Uterus (tissue), 4 donors: ENCODE data around the gene ITPKC. TPM values are rescaled to one million over a fixed set of nuclear protein-coding genes. Genes with fewer than 3 reads are reported as not detected.

Experiments used
- DNase-seq, 2 donors: peaks; one replicate each; pipeline ENCODE4 v3.0.0-alpha.2; 2019 to 2020
- H3K27ac ChIP-seq, 2 donors: fragments of 200-600 bp; sonication (generic); 1 replicate in 1 of 2; 2 replicates in 1 of 2; pipeline ENCODE4 v1.5.1; 2016 to 2018
- H3K27me3 ChIP-seq, 2 donors: fragments of 200-600 bp; sonication (generic); one replicate each; pipeline ENCODE4 v1.5.1; 2018 to 2019; ENCODE audit warnings: control low read depth in 1 of 2
- H3K36me3 ChIP-seq, 2 donors: fragments of 200-600 bp; sonication (generic); one replicate each; pipeline ENCODE4 v1.5.1; 2019; ENCODE audit warnings: control low read depth in 1 of 2
- H3K4me1 ChIP-seq, 2 donors: fragments of 200-600 bp; sonication (generic); one replicate each; pipeline ENCODE4 v1.5.1; 2018 to 2019; ENCODE audit warnings: control low read depth in 1 of 2
- H3K4me3 ChIP-seq, 2 donors: fragments of 200-600 bp; sonication (generic); 1 replicate in 1 of 2; 2 replicates in 1 of 2; pipeline ENCODE4 v1.5.1; 2018 to 2019; ENCODE audit warnings: mild to moderate bottlenecking in 1 of 2
- H3K9me3 ChIP-seq, 2 donors: fragments of 200-600 bp; sonication (generic); one replicate each; pipeline ENCODE4 v1.5.1; 2019; ENCODE audit warnings: control low read depth in 1 of 2
- CTCF ChIP-seq, 4 experiments: fragments of 200-600 bp in 2 of 4; fragments of 450-650 bp in 2 of 4; sonication (generic) in 2 of 4; IDR thresholded peaks; one replicate each; pipeline ENCODE4 v1.5.1; 2016 to 2019; ENCODE audit warnings: antibody characterized with exemption in 4 of 4, mild to moderate bottlenecking in 2 of 4, moderate library complexity in 1 of 4
- POLR2A ChIP-seq, 2 donors: fragments of 450-650 bp; IDR thresholded peaks; one replicate each; pipeline ENCODE4 v1.6.1; 2016; ENCODE audit warnings: antibody characterized with exemption in 2 of 2, mild to moderate bottlenecking in 1 of 2, moderate library complexity in 1 of 2
- intact Hi-C: fragments of 100-400 bp; cut with DNase I; formaldehyde crosslinking; loops from one replicate; pipeline ENCODE4 v1.15.1; 2023; ENCODE audit warnings: low total_unique reads
- total RNA-seq, 4 donors: library from RNA; depleted of rRNA in 3 of 4; stranded (reverse); fragments of >200 nt in 3 of 4; gene quantifications; one replicate each; pipeline versions ENCODE4 v1.1.0 to v1.2.4, GENCODE V29; 2014 to 2023
- donor health status: DM: yes; HTN: yes; CAD: no.

ITPKC gene
- total RNA-seq, 4 donors from 2014 or later: 14.4 to 41.5 (median 22.8) TPM

GRCh38 chr19:40735013-40735771 lies 18.3 kb downstream of the ITPKC start:
- Histone ChIP-seq H3K27me3 (no peaks in the 10 kb centered on the region), H3K9me3 (no peaks in the 10 kb centered on the region), H3K4me3 (no peak overlapping the region), H3K36me3 (no peaks in the 10 kb centered on the region), H3K27ac (no peak overlapping the region), H3K4me1 (no peaks in the 10 kb centered on the region)
- intact Hi-C loops: no loop called here
- TF ChIP-seq POLR2A (IDR thresholded peaks at IDR 0.05): no peak
- no peak for TF ChIP-seq CTCF (IDR thresholded peaks at IDR 0.05)
- DNase-seq: no peak

- no peak overlapping the region for H3K27ac ChIP-seq
- H3K9me3 ChIP-seq: no peaks in the 10 kb centered on the region
- no peaks in the 10 kb centered on the region for H3K36me3 ChIP-seq
- intact Hi-C loops: no loop called here
- H3K4me3 ChIP-seq: no peak overlapping the region
- no peaks in the 10 kb centered on the region for H3K27me3 ChIP-seq
- no peak for DNase-seq
- TF ChIP-seq POLR2A (IDR thresholded peaks at IDR 0.05) (no peak), CTCF (IDR thresholded peaks at IDR 0.05) (no peak)
- H3K4me1 ChIP-seq: no peaks in the 10 kb centered on the region
Observed at GRCh38 chr19:40736661-40737060, 19.7 kb downstream of the ITPKC start.

- H3K27me3 ChIP-seq: no peaks in the 10 kb centered on the region
Observed at GRCh38 chr19:40737102-40737644, 20.3 kb downstream of the ITPKC start.

GRCh38 chr19:40739030-40739839 lies 22.3 kb downstream of the ITPKC start:
- no peaks in the 10 kb centered on the region for H3K36me3 ChIP-seq
- no peaks in the 10 kb centered on the region for H3K27me3 ChIP-seq
- H3K4me1 ChIP-seq: no peaks in the 10 kb centered on the region
- TF ChIP-seq POLR2A (IDR thresholded peaks at IDR 0.05) (no peak), CTCF (IDR thresholded peaks at IDR 0.05) (no peak)
- intact Hi-C loops: no loop called here
- no peaks in the 10 kb centered on the region for H3K9me3 ChIP-seq
- H3K4me3 ChIP-seq: no peak overlapping the region
- no peak for DNase-seq
- H3K27ac ChIP-seq: no peak overlapping the region

More at GRCh38 chr19:40737102-40737644, 20.3 kb downstream of the ITPKC start:
- DNase-seq: no peak
- no peaks in the 10 kb centered on the region for H3K4me1 ChIP-seq
- no peak overlapping the region for H3K27ac ChIP-seq
- no peaks in the 10 kb centered on the region for H3K9me3 ChIP-seq
- intact Hi-C loops: no loop called here
- no peak overlapping the region for H3K4me3 ChIP-seq
- no peaks in the 10 kb centered on the region for H3K36me3 ChIP-seq
- no peak for TF ChIP-seq CTCF (IDR thresholded peaks at IDR 0.05)
